SK-N-SH (cell line): ENCODE measurements around the gene SNX9.

Experiments used
- CTCF ChIP-seq: fragments of 200-600 bp; sonication (generic); IDR thresholded peaks from 2 replicates; pipeline ENCODE4 v1.6.1; 2017; ENCODE audit warnings: antibody characterized with exemption, mild to moderate bottlenecking, moderate library complexity
- ELF1 ChIP-seq: IDR thresholded peaks from 2 replicates; pipeline ENCODE4 v1.4.0; 2012
- EP300 ChIP-seq, 2 experiments: IDR thresholded peaks; 2 replicates each; pipeline versions ENCODE4 v1.4.0 to v1.6.1; 2012; ENCODE audit warnings: borderline replicate concordance in 1 of 2, low read depth in 1 of 2, low read length in 1 of 2
- FOXJ3 ChIP-seq: sonication (generic); formaldehyde crosslinking; IDR thresholded peaks from 2 replicates; pipeline ENCODE4 v1.5.1; 2020; ENCODE audit warnings: mild to moderate bottlenecking, missing genetic modification reagents
- GATA2 ChIP-seq: sonication (generic); formaldehyde crosslinking; IDR thresholded peaks from 2 replicates; pipeline ENCODE4 v1.5.0; 2020; ENCODE audit warnings: mild to moderate bottlenecking, missing genetic modification reagents
- POLR2AphosphoS5 ChIP-seq: IDR thresholded peaks from 2 replicates; pipeline ENCODE4 v1.6.1; 2012; ENCODE audit warnings: low read depth, low read length
- RAD21 ChIP-seq: IDR thresholded peaks from 2 replicates; pipeline ENCODE4 v1.6.1; 2012; ENCODE audit warnings: mild to moderate bottlenecking, low read length
- RCOR1 ChIP-seq: fragments of 150-350 bp; IDR thresholded peaks from 2 replicates; pipeline ENCODE4 v1.6.1; 2017; ENCODE audit warnings: antibody characterized with exemption, low read length
- REST ChIP-seq: IDR thresholded peaks from 2 replicates; pipeline ENCODE4 v1.6.1; 2012; ENCODE audit warnings: mild to moderate bottlenecking, low read depth, low read length, moderate library complexity
- SIN3A ChIP-seq: IDR thresholded peaks from 2 replicates; pipeline ENCODE4 v1.6.1; 2012; ENCODE audit warnings: low read depth, mild to moderate bottlenecking, low read length, moderate library complexity, borderline replicate concordance
- SMC3 ChIP-seq: IDR thresholded peaks from 2 replicates; pipeline ENCODE4 v1.6.1; 2012; ENCODE audit warnings: low read depth, low read length, improper control_type of control experiment
- TEAD4 ChIP-seq: IDR thresholded peaks from 2 replicates; pipeline ENCODE4 v1.4.0; 2012; ENCODE audit warnings: mild to moderate bottlenecking, borderline replicate concordance; ENCODE audit not compliant: insufficient read depth
- USF1 ChIP-seq: IDR thresholded peaks from 2 replicates; pipeline ENCODE4 v1.4.0; 2012; ENCODE audit warnings: low read depth, borderline replicate concordance
- USF2 ChIP-seq: fragments of 150-350 bp; IDR thresholded peaks from 2 replicates; pipeline ENCODE4 v1.6.1; 2017; ENCODE audit warnings: antibody characterized with exemption, low read length, low read depth, borderline replicate concordance

- TF ChIP-seq USF1 (no peak), CTCF (no peak), TEAD4 (no peak), RAD21 (no peak), REST (no peak), SMC3 (no peak), GATA2 (CRISPR knock-in tag) (no peak), EP300 (IDR thresholded peaks at IDR 0.05; ENCODE audit: borderline replicate concordance in 1 of 2, low read depth in 1 of 2, low read length in 1 of 2) (no peak), USF2 (no peak), SIN3A (no peak), RCOR1 (no peak), ELF1 (no peak), POLR2AphosphoS5 (no peak), FOXJ3 (CRISPR knock-in tag) (no peak)
These were observed 64.8 kb downstream of the SNX9 start for GRCh38 chr6:157887892-157888291.
